Endothelial cell of umbilical vein (primary cell): ENCODE data around the gene HDAC7. TPM values are rescaled to one million over a fixed set of nuclear protein-coding genes. Genes with fewer than 3 reads are reported as not detected.
A peak's percentile ranks its signal among the peaks of the same experiment; 100 is the strongest.

Source experiments
- BruUV-seq: library from RNA; stranded (reverse); fragments of 400-500 nt; replicated peaks from 2 replicates; lab custom pipeline; 2021; lab: Mats Ljungman, UMichigan
- CTCF ChIA-PET: fragments of 300-600, 350-600 bp; sonication (Branson Sonifier 250); formaldehyde crosslinking; loops from one replicate; lab custom pipeline; 2021; ENCODE audit warnings: antibody characterized with exemption, inconsistent platforms; lab: Charles Lee
- POLR2A ChIA-PET: fragments of 300-600, 350-600 bp; sonication (Branson Sonifier 250); formaldehyde crosslinking; loops from one replicate; lab custom pipeline; 2021; ENCODE audit warnings: antibody characterized with exemption, inconsistent platforms; lab: Charles Lee
- DNase-seq: peaks from one replicate; pipeline ENCODE4 v3.0.0-alpha.2; 2011; ENCODE audit warnings: low read depth, low spot score
- FAIRE-seq: peaks from 2 replicates; lab custom pipeline; 2011; peaks lifted over from hg19 to GRCh38; lab: Jason Lieb, UNC
- H2AFZ ChIP-seq: 2 replicates; pipeline ENCODE4 v1.6.0; 2012; ENCODE audit warnings: low read depth, low read length, control low read depth, inconsistent platforms
- H3K27ac ChIP-seq: 2 replicates; pipeline ENCODE4 v1.5.1; 2011; ENCODE audit warnings: low read depth, mild to moderate bottlenecking, control low read depth, low read length, moderate library complexity; ENCODE audit not compliant: insufficient read depth
- H3K27me3 ChIP-seq, 2 experiments: 2 replicates each; pipeline versions ENCODE4 v1.6.0 to v1.6.1; 2011; ENCODE audit warnings: low read length in 2 of 2, mixed read lengths in 1 of 2; ENCODE audit not compliant: control insufficient read depth in 2 of 2, insufficient read depth in 2 of 2
- H3K36me3 ChIP-seq, 2 experiments: 2 replicates in 1 of 2; 3 replicates in 1 of 2; pipeline ENCODE4 v1.5.1; 2011; ENCODE audit warnings: low read length in 2 of 2, mild to moderate bottlenecking in 1 of 2, moderate library complexity in 1 of 2; ENCODE audit not compliant: control insufficient read depth in 2 of 2, insufficient read depth in 2 of 2; ENCODE audit errors: extremely low read depth in 1 of 2
- H3K4me1 ChIP-seq: 3 replicates; pipeline ENCODE4 v1.5.1; 2011; ENCODE audit warnings: mild to moderate bottlenecking, low read length; ENCODE audit not compliant: control insufficient read depth, insufficient read depth; ENCODE audit errors: extremely low read depth
- H3K4me2 ChIP-seq: 2 replicates; pipeline ENCODE4 v1.6.1; 2011; ENCODE audit warnings: low read length, control low read depth, mixed read lengths; ENCODE audit not compliant: insufficient read depth
- H3K4me3 ChIP-seq, 3 experiments: fragments of 200-600 bp in 1 of 3; sonication (generic), shearing (Covaris generic) in 1 of 3; replicated peaks in 1 of 3; 2 replicates each; pipeline ENCODE4 v1.5.1; 2011 to 2016; ENCODE audit warnings: control low read depth in 3 of 3, low read length in 3 of 3, mild to moderate bottlenecking in 2 of 3, inconsistent platforms in 1 of 3, low read depth in 1 of 3, moderate library complexity in 1 of 3; ENCODE audit not compliant: insufficient read depth in 1 of 3
- H3K79me2 ChIP-seq: 2 replicates; pipeline ENCODE4 v1.6.0; 2012; ENCODE audit warnings: low read length, inconsistent platforms; ENCODE audit not compliant: control insufficient read depth, insufficient read depth
- H3K9ac ChIP-seq: replicated peaks from 2 replicates; pipeline ENCODE3; 2011; ENCODE audit warnings: low read length, control low read depth; ENCODE audit not compliant: insufficient read depth; ENCODE audit errors: extremely low read depth
- H3K9me1 ChIP-seq: replicated peaks from 3 replicates; pipeline ENCODE4 v1.6.0; 2011; ENCODE audit warnings: mild to moderate bottlenecking, low read length; ENCODE audit not compliant: control insufficient read depth, insufficient read depth; ENCODE audit errors: extremely low read depth
- H3K9me3 ChIP-seq: replicated peaks from 2 replicates; pipeline ENCODE4 v1.5.1; 2012; ENCODE audit warnings: low read length, inconsistent platforms; ENCODE audit not compliant: control insufficient read depth, insufficient read depth
- H4K20me1 ChIP-seq: replicated peaks from 2 replicates; pipeline ENCODE3; 2011; ENCODE audit warnings: mild to moderate bottlenecking, low read length; ENCODE audit not compliant: control insufficient read depth, insufficient read depth; ENCODE audit errors: extremely low read depth
- FOS ChIP-seq: IDR thresholded peaks from 2 replicates; pipeline ENCODE4 v1.6.1; 2011; ENCODE audit warnings: mild to moderate bottlenecking, low read length, moderate library complexity, borderline replicate concordance; ENCODE audit not compliant: insufficient read depth
- GATA2 ChIP-seq: IDR thresholded peaks from 2 replicates; pipeline ENCODE4 v1.7.0; 2011; ENCODE audit warnings: low read depth, mild to moderate bottlenecking, moderate library complexity, mixed read lengths, low read length; ENCODE audit not compliant: insufficient read length, insufficient read depth
- JUN ChIP-seq: IDR thresholded peaks from 2 replicates; pipeline ENCODE4 v1.6.1; 2011; ENCODE audit warnings: borderline replicate concordance, low read depth; ENCODE audit not compliant: insufficient read length, insufficient read depth
- MYC ChIP-seq: IDR thresholded peaks from one replicate; pipeline ENCODE4 v1.6.1; 2011; ENCODE audit warnings: mild to moderate bottlenecking, low read depth, low read length
- POLR2A ChIP-seq: IDR thresholded peaks from 2 replicates; pipeline ENCODE4 v1.6.1; 2012; ENCODE audit warnings: low read depth, mild to moderate bottlenecking, control low read depth, low read length
- POLR2AphosphoS5 ChIP-seq: IDR thresholded peaks from 2 replicates; pipeline ENCODE4 v1.6.1; 2012; ENCODE audit warnings: low read depth, mild to moderate bottlenecking, control low read depth, low read length, moderate library complexity; ENCODE audit not compliant: insufficient read depth
- dilution Hi-C: fragments of 300-500 bp; cut with MboI; formaldehyde crosslinking; loops from one replicate; pipeline ENCODE4 v1.15.0; 2019; ENCODE audit warnings: low sequenced_read_pairs; ENCODE audit not compliant: extremely low pct_ligation_motif_present
- intact Hi-C: fragments of 100-400 bp; cut with micrococcal nuclease; formaldehyde crosslinking; loops from one replicate; pipeline ENCODE4 v1.10.0; 2022
- polyA plus RNA-seq, 4 experiments: library from polyadenylated mRNA; depleted of rRNA in 3 of 4; stranded (reverse) in 3 of 4; unstranded in 1 of 4; fragments of >200 nt; gene quantifications; 2 replicates each; pipeline versions ENCODE4 v1.2.1 to v1.2.3, GENCODE V29; 2011 to 2012; ENCODE audit warnings: missing spikeins in 1 of 4
- total RNA-seq: library from RNA; stranded (reverse); gene quantifications from 2 replicates; pipeline ENCODE4 v1.2.3, GENCODE V29; 2021
- TF ChIP-seq, protein P1 (sequence below), 2 donors: IDR thresholded peaks; 1 replicate in 1 of 2; 2 replicates in 1 of 2; pipeline ENCODE4 v1.5.1; 2011; ENCODE audit warnings: low read length in 2 of 2, mild to moderate bottlenecking in 2 of 2, moderate library complexity in 2 of 2, control low read depth in 1 of 2, inconsistent platforms in 1 of 2, low read depth in 1 of 2; ENCODE audit not compliant: insufficient read depth in 1 of 2; ENCODE audit errors: extremely low read depth in 1 of 2

HDAC7 gene
- total and polyA plus RNA-seq, 2 donors (not counting 3 experiments of a cell fraction or from before 2014, with no cell fraction given): 119 to 249 TPM

DNA sequence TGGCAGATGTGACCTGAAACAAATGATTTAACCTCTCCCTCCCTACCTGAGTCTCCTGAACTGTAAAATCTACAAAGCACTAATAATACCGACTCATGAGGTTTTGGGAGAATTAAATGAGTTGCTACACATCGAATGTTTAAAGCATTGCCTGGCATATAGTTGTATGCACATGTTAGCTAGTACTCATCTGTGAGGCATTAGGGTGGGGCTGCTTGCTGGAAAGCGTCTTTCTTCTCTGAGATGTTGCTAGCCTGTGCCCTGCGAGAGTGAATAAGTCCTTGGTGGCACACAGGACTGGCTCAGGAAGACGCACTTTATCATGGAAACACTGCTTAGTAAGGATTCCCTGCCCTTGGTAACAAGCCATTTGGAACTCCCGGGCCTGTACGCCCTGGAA, 67.2 kb downstream of the HDAC7 start:
- TF ChIP-seq POLR2AphosphoS5 (no peak), POLR2A (no peak), GATA2 (no peak), MYC (no peak)
- TF ChIP-seq, protein P1, sequence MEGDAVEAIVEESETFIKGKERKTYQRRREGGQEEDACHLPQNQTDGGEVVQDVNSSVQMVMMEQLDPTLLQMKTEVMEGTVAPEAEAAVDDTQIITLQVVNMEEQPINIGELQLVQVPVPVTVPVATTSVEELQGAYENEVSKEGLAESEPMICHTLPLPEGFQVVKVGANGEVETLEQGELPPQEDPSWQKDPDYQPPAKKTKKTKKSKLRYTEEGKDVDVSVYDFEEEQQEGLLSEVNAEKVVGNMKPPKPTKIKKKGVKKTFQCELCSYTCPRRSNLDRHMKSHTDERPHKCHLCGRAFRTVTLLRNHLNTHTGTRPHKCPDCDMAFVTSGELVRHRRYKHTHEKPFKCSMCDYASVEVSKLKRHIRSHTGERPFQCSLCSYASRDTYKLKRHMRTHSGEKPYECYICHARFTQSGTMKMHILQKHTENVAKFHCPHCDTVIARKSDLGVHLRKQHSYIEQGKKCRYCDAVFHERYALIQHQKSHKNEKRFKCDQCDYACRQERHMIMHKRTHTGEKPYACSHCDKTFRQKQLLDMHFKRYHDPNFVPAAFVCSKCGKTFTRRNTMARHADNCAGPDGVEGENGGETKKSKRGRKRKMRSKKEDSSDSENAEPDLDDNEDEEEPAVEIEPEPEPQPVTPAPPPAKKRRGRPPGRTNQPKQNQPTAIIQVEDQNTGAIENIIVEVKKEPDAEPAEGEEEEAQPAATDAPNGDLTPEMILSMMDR (IDR thresholded peaks at IDR 0.05; ENCODE audit: extremely low read depth in 1 of 2, insufficient read depth in 1 of 2, low read depth in 1 of 2, low read length in 2 of 2): no peak
- Histone ChIP-seq H3K27me3 (no peaks in the 10 kb centered on the region), H3K79me2 (peaks cover 28% of the 10 kb centered on the region), H3K36me3 (peaks cover 6 to 38% of the 10 kb centered on the region in 2 experiments), H3K4me1 (peaks cover 48% of the 10 kb centered on the region), H3K9ac (no peak overlapping the region), H3K4me2 (no peak overlapping the region), H3K9me3 (no peaks in the 10 kb centered on the region), H3K4me3 (no peak overlapping the region), H3K27ac (peak overlapping the region; percentile 70), H3K9me1 (no peaks in the 10 kb centered on the region), H2AFZ (no peak overlapping the region), H4K20me1 (no peaks in the 10 kb centered on the region)
- peak; percentile 18 for FAIRE-seq
- dilution Hi-C loops (no loop called here), intact Hi-C loops (no loop called here)
- ChIA-PET POLR2A (no interaction called here), CTCF (interaction anchor here (1.5 to 8.4 kb wide), 2 partner anchors 10 to 15 kb away, joined by 5 to 105 read pairs; no protein-coding TSS in a partner anchor)
- no peak for DNase-seq
- no TSS peak for BruUV-seq

DNA sequence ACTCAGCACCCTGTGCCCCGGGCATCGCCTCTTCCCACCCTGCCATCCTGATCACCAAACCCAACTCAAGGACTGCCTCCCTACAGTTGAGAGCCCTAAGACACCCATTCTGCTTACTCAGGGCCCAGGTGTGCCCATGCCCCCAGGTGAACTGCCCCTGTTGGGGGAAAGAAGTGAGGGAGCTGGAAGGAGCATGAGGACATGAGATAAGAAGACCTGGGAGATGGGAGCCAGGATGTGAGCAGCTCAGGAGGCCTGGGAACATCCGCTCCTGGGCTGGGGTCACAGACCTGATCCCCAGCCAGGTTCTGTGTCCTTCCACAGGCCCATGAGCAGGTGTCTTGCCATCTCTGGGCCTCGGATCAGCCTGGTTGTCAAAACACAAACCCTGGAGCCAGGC, 67.6 kb downstream of the HDAC7 start:
- H4K20me1 ChIP-seq: no peaks in the 10 kb centered on the region
- intact Hi-C loops (no loop called here), dilution Hi-C loops (no loop called here)
- H3K9me1 ChIP-seq: no peaks in the 10 kb centered on the region
- no TSS peak for BruUV-seq
- H3K4me3 ChIP-seq: no peak overlapping the region
- no peak overlapping the region for H3K9ac ChIP-seq
- no peak overlapping the region for H3K27ac ChIP-seq
- TF ChIP-seq JUN (no peak), MYC (no peak), FOS (no peak)
- H3K4me2 ChIP-seq: no peak overlapping the region
- no peaks in the 10 kb centered on the region for H3K9me3 ChIP-seq
- no peaks in the 10 kb centered on the region for H3K27me3 ChIP-seq
- POLR2A ChIA-PET: no interaction called here
- CTCF ChIA-PET: interaction anchor here (1.1 to 8.4 kb wide), 3 partner anchors 9 to 16 kb away, joined by 4 to 105 read pairs (median 5); no protein-coding TSS in a partner anchor
- H3K36me3 ChIP-seq: peaks cover 6 to 43% of the 10 kb centered on the region in 2 experiments
- no peak for FAIRE-seq
- no peak overlapping the region for H2AFZ ChIP-seq
- peaks cover 23% of the 10 kb centered on the region for H3K79me2 ChIP-seq
- DNase-seq: no peak
- peaks cover 45% of the 10 kb centered on the region for H3K4me1 ChIP-seq
